Endothelial cell (in vitro differentiated cells): ENCODE data around the gene ATG4D. TPM values are rescaled to one million over a fixed set of nuclear protein-coding genes. Genes with fewer than 3 reads are reported as not detected.

Experiments used
- DNase-seq: peaks from one replicate; pipeline ENCODE4 v3.0.0; 2021; ENCODE audit warnings: low spot score
- H3K27ac Mint-ChIP-seq: one replicate; pipeline ENCODE4 v1.8.0; 2021; ENCODE audit warnings: mixed read lengths, inconsistent platforms; ENCODE audit not compliant: unreplicated experiment
- H3K27me3 Mint-ChIP-seq: one replicate; pipeline ENCODE4 v1.8.0; 2021; ENCODE audit warnings: mild to moderate bottlenecking, moderate library complexity, mixed read lengths, inconsistent platforms; ENCODE audit not compliant: unreplicated experiment
- H3K36me3 Mint-ChIP-seq: one replicate; pipeline ENCODE4 v1.8.0; 2021; ENCODE audit warnings: mild to moderate bottlenecking, low read depth, mixed read lengths, inconsistent platforms; ENCODE audit not compliant: unreplicated experiment
- H3K4me1 Mint-ChIP-seq: one replicate; pipeline ENCODE4 v1.8.0; 2021; ENCODE audit warnings: mild to moderate bottlenecking, mixed read lengths, inconsistent platforms; ENCODE audit not compliant: unreplicated experiment
- H3K4me3 Mint-ChIP-seq: one replicate; pipeline ENCODE4 v1.8.0; 2021; ENCODE audit warnings: mild to moderate bottlenecking, mixed read lengths, inconsistent platforms; ENCODE audit not compliant: unreplicated experiment
- H3K9me3 Mint-ChIP-seq: one replicate; pipeline ENCODE4 v1.8.0; 2021; ENCODE audit warnings: mixed read lengths, inconsistent platforms; ENCODE audit not compliant: unreplicated experiment
- total RNA-seq: library from RNA; stranded (reverse); fragmentation: NEBNext Ultra II Directional; extraction: Animal tissue kit (Norgen Biotek cat#: 25700); gene quantifications from one replicate; pipeline ENCODE4 v1.2.1, GENCODE V29; 2021; ENCODE audit not compliant: unreplicated experiment
- TF ChIP-seq, protein P1 (sequence below): fragments of 200-600 bp; sonication (generic); IDR thresholded peaks from one replicate; pipeline ENCODE4 v1.5.0; 2021; ENCODE audit warnings: antibody characterized with exemption; ENCODE audit not compliant: unreplicated experiment

The ATG4D gene
- total RNA-seq, 1 donor from 2014 or later, result 11.8 TPM

DNA sequence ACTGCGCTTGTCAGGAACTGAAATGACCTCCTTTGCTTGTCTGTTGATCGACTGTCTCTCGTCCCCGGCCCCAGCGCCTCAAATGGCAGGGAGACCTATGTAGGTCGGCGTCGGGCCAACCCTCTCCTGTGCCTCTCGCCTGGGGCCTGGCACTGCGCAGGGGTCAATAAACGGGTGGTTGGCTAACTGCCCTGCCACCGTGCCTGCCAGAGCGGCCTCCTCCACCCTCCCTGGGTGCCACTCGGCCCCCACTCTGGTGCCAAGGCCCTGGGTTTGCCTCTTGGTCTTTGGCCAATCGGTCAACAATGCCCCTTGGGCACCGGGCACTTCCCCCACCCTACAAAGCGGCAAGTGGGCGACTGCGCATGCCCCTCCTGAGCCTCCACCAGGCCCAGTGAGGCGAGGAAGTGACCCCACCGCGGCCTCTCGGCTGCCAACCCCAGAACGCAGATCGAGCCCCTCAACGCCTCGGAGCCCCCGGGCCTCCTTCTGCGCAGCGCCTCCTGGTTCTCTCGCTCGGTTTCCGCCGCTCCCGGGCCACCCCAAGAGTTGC is 41.7 kb upstream of the ATG4D start:
- TF ChIP-seq, protein P1, sequence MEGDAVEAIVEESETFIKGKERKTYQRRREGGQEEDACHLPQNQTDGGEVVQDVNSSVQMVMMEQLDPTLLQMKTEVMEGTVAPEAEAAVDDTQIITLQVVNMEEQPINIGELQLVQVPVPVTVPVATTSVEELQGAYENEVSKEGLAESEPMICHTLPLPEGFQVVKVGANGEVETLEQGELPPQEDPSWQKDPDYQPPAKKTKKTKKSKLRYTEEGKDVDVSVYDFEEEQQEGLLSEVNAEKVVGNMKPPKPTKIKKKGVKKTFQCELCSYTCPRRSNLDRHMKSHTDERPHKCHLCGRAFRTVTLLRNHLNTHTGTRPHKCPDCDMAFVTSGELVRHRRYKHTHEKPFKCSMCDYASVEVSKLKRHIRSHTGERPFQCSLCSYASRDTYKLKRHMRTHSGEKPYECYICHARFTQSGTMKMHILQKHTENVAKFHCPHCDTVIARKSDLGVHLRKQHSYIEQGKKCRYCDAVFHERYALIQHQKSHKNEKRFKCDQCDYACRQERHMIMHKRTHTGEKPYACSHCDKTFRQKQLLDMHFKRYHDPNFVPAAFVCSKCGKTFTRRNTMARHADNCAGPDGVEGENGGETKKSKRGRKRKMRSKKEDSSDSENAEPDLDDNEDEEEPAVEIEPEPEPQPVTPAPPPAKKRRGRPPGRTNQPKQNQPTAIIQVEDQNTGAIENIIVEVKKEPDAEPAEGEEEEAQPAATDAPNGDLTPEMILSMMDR, result no peak
- Mint-ChIP-seq H3K27ac (peak overlapping the region; percentile 70), H3K9me3 (no peaks in the 10 kb centered on the region), H3K27me3 (peaks cover 3% of the 10 kb centered on the region), H3K4me3 (peak overlapping the region; percentile 93), H3K36me3 (peaks cover 13% of the 10 kb centered on the region), H3K4me1 (peaks cover 8% of the 10 kb centered on the region)
- DNase-seq, result peak; percentile 39

DNA sequence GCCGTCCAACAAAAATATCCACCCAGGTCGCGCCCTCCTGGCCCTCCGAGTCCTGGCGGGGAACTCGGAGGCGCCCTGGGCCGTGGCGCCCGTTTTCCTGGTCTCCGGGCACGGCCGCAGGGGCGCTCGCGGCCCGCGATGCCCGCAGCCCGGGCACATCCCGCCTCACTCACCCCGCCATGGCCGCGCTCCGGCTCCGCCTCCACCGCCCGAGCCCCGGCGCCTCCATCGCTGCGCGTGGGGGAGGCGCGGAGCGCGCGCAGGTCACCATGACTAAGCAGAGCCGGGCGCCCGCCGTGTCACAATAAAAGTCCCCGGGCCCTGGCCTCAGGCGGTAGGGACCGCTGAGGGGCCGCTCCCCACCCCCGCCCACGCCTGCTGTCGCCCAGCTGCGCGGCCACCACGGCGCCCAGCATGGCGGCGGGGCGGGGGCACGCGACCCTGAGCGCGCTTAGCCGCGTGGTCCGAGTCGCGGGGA is 41.1 kb upstream of the ATG4D start:
- peak overlapping the region; percentile 70 for H3K27ac Mint-ChIP-seq
- DNase-seq, result peak; percentile 91

DNA sequence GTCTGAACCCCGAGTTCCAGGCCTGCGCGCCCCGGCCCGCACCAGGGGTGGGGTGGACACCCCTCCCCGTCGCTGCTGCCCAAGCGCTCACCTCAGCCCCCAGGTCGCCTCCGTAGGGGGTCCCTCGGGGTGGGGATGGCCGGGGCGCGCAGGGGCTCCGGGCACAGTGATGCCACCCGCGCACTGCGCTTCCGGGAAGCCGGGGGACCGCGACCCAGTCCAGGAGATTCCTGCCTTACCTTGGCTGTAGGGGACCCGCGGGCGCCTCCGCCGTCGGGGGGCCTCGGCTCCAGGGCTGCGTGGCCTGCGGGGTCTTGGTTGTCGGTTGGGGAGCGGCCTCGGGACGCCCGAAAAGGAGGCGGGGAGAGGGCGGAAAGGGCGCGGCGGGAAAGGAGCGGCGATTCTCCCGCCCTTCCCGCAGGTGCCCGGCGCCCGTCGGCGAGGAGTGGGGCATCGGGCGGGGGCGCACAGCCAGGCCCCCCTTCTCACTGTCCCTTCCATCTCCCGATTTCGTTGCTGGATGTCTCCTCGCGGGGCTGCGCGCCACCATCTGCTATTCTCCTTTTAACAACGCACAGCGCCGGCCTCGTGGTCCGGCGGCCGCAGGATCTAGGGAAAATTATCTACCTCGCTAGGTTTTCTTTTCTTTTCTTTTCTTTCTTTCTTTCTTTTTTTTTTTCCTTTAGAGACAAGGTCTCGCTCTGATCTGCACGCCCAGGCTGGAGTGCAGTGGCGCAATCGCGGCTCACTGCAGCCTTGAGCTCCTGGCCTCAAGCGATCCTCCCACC is 40.5 kb upstream of the ATG4D start, which contains the start of gene KEAP1:
TSS of gene KEAP1 (minus strand) at position 355 of the 788 bp plus-strand sequence. CDS start 3,323 bp downstream, outside the sequence.
- Mint-ChIP-seq H3K27ac (peak within 1 kb of the TSS; percentile 70), H3K9me3 (no peaks in the 10 kb centered on the region), H3K4me1 (peaks cover 8% of the 10 kb centered on the region), H3K4me3 (peak within 1 kb of the TSS; percentile 93), H3K36me3 (peaks cover 9% of the 10 kb centered on the region), H3K27me3 (peaks cover 3% of the 10 kb centered on the region)
- TF ChIP-seq, protein P1, result no peak
- DNase-seq, result peak; percentile 28

More for the DNA sequence above, 41.1 kb upstream of the ATG4D start:
- Mint-ChIP-seq H3K9me3 (no peaks in the 10 kb centered on the region), H3K27me3 (peaks cover 3% of the 10 kb centered on the region), H3K36me3 (peaks cover 9% of the 10 kb centered on the region), H3K4me1 (peaks cover 8% of the 10 kb centered on the region), H3K4me3 (peak overlapping the region; percentile 93)
- TF ChIP-seq, protein P1, result no peak

DNA sequence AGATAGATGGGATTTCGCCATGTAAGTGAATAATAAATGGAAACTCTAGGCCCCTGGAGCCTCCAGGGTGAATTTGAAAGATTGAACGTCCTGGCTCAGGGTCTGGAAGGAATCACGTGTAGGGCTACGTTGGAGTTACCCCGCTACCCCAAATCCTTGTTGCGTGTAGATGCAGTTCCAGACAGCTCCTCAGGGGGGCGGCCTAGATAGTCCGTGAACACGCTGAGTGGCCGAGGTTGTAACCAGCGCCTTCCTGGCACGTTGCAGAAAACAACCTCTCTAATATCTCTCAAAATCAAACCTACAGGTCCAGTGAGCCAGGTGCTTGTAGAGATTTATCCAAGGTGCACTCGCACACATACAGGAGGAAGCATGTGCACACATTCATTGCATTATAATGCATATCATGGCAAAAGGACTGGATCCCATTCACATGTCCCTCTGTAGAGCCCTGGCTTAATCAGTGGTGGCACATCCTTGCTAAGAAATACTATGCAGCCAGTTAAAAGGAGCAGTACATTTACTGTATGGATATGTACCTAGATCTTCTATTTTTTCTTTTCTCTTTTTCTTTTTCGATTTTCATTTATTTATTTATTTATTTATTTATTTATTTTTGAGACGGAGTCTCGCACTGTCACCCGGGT is 38.0 kb upstream of the ATG4D start:
- Mint-ChIP-seq H3K27me3 (peaks cover 3% of the 10 kb centered on the region), H3K9me3 (no peaks in the 10 kb centered on the region), H3K36me3 (no peaks in the 10 kb centered on the region), H3K27ac (no peak overlapping the region), H3K4me3 (no peak overlapping the region), H3K4me1 (peaks cover 6% of the 10 kb centered on the region)
- TF ChIP-seq, protein P1, result peak; percentile 74
- DNase-seq, result peak; percentile 80
